Fibroblast of villous mesenchyme (primary cell): Measurements from ENCODE around the gene C1QTNF7. TPM values are rescaled to one million over a fixed set of nuclear protein-coding genes. Genes with fewer than 3 reads are reported as not detected.

ENCODE experiments used
- DNase-seq: peaks from one replicate; pipeline ENCODE4 v3.0.0-alpha.2; 2010; ENCODE audit warnings: low read depth
- H3K4me3 ChIP-seq: 2 replicates; pipeline ENCODE4 v1.5.1; 2011; ENCODE audit warnings: low read depth, mild to moderate bottlenecking, low read length
- CTCF ChIP-seq: IDR thresholded peaks from 2 replicates; pipeline ENCODE4 v1.5.1; 2012; ENCODE audit warnings: low read depth, mild to moderate bottlenecking, low read length; ENCODE audit not compliant: insufficient read depth
- total RNA-seq: library from RNA; depleted of rRNA; stranded (reverse); fragments of >200 nt; gene quantifications from 2 replicates; pipeline ENCODE4 v1.2.3, GENCODE V29; 2012

Gene C1QTNF7
- total RNA-seq, 1 donor: 1.7 TPM

- no peak for DNase-seq
- no peak overlapping the region for H3K4me3 ChIP-seq
- no peak for TF ChIP-seq CTCF
These were observed 29.1 kb upstream of the C1QTNF7 start for GRCh38 chr4:15398732-15399131.

- H3K4me3 ChIP-seq: no peak overlapping the region
- DNase-seq: no peak
- TF ChIP-seq CTCF: no peak
These were observed 27.6 kb upstream of the C1QTNF7 start for GRCh38 chr4:15400226-15400625.

- no peak for TF ChIP-seq CTCF
- DNase-seq: peak; percentile 65
- H3K4me3 ChIP-seq: no peak overlapping the region
These were observed 26.7 kb upstream of the C1QTNF7 start for GRCh38 chr4:15400981-15401671.

- no peak for TF ChIP-seq CTCF
- DNase-seq: peak; percentile 51
- no peak overlapping the region for H3K4me3 ChIP-seq
These were observed 25.7 kb upstream of the C1QTNF7 start for GRCh38 chr4:15402146-15402545.

- TF ChIP-seq CTCF: no peak
These were observed 24.9 kb upstream of the C1QTNF7 start for GRCh38 chr4:15402974-15403373.

GRCh38 chr4:15405018-15405417, 22.8 kb upstream of the C1QTNF7 start:
- no peak for DNase-seq

More at GRCh38 chr4:15402974-15403373, 24.9 kb upstream of the C1QTNF7 start:
- DNase-seq: no peak
- H3K4me3 ChIP-seq: no peak overlapping the region

More at GRCh38 chr4:15405018-15405417, 22.8 kb upstream of the C1QTNF7 start:
- H3K4me3 ChIP-seq: no peak overlapping the region
- TF ChIP-seq CTCF: no peak
